Liver (tissue), 9 donors: ENCODE measurements around the gene ATP10B. TPM values are rescaled to one million over a fixed set of nuclear protein-coding genes. Genes with fewer than 3 reads are reported as not detected.

Source experiments
- DNase-seq: peaks from one replicate; pipeline ENCODE4 v3.0.0-alpha.2; 2017; ENCODE audit warnings: low spot score
- H3K27ac ChIP-seq, 2 donors: one replicate each; pipeline ENCODE4 v1.7.0; 2013; ENCODE audit warnings: inconsistent platforms in 2 of 2, low read length in 2 of 2, control low read depth in 1 of 2, low read depth in 1 of 2, mild to moderate bottlenecking in 1 of 2
- H3K27me3 ChIP-seq, 4 donors: one replicate each; pipeline versions ENCODE4 v1.6.1 to v1.7.0; 2013; ENCODE audit warnings: low read length in 3 of 4, inconsistent platforms in 1 of 4, mild to moderate bottlenecking in 1 of 4, moderate library complexity in 1 of 4; ENCODE audit not compliant: control insufficient read depth in 4 of 4, insufficient read depth in 4 of 4
- H3K36me3 ChIP-seq, 4 donors: one replicate each; pipeline versions ENCODE4 v1.6.1 to v1.7.0; 2013; ENCODE audit warnings: low read length in 3 of 4, mild to moderate bottlenecking in 3 of 4, low read depth in 1 of 4, moderate library complexity in 1 of 4; ENCODE audit not compliant: control insufficient read depth in 4 of 4, insufficient read depth in 3 of 4
- H3K4me1 ChIP-seq, 4 donors: one replicate each; pipeline versions ENCODE4 v1.6.1 to v1.7.0; 2013; ENCODE audit warnings: low read length in 3 of 4, mild to moderate bottlenecking in 3 of 4, moderate library complexity in 1 of 4; ENCODE audit not compliant: control insufficient read depth in 4 of 4, insufficient read depth in 4 of 4
- H3K4me3 ChIP-seq, 3 donors: one replicate each; pipeline versions ENCODE4 v1.6.1 to v1.7.0; 2013; ENCODE audit warnings: low read length in 3 of 3, control low read depth in 1 of 3, low read depth in 1 of 3, mild to moderate bottlenecking in 1 of 3
- H3K9ac ChIP-seq, 2 donors: one replicate each; pipeline ENCODE4 v1.7.0; 2013; ENCODE audit warnings: low read length in 2 of 2, mild to moderate bottlenecking in 2 of 2, moderate library complexity in 2 of 2, control low read depth in 1 of 2, low read depth in 1 of 2
- H3K9me3 ChIP-seq, 4 donors: one replicate each; pipeline versions ENCODE4 v1.6.1 to v1.7.0; 2013; ENCODE audit warnings: low read length in 3 of 4; ENCODE audit not compliant: control insufficient read depth in 4 of 4
- EGR1 ChIP-seq, 2 donors: IDR thresholded peaks; 2 replicates each; pipeline ENCODE4 v1.6.1; 2016 to 2018; ENCODE audit warnings: antibody characterized with exemption in 2 of 2, low read depth in 2 of 2
- FOXA1 ChIP-seq: IDR thresholded peaks from 2 replicates; pipeline ENCODE4 v1.6.1; 2016; ENCODE audit warnings: antibody characterized with exemption
- FOXA2 ChIP-seq: IDR thresholded peaks from 2 replicates; pipeline ENCODE4 v1.6.1; 2016; ENCODE audit warnings: antibody characterized with exemption
- HNF4A ChIP-seq, 2 donors: conservative IDR thresholded peaks; 2 replicates each; pipeline ENCODE4 v1.6.1; 2016; ENCODE audit warnings: antibody characterized with exemption in 2 of 2, mild to moderate bottlenecking in 2 of 2
- HNF4G ChIP-seq: IDR thresholded peaks from 2 replicates; pipeline ENCODE4 v1.6.1; 2016; ENCODE audit warnings: antibody characterized with exemption
- JUND ChIP-seq, 2 donors: IDR thresholded peaks; 2 replicates each; pipeline ENCODE4 v1.6.1; 2016; ENCODE audit warnings: antibody characterized with exemption in 2 of 2
- NR2F2 ChIP-seq: IDR thresholded peaks from 2 replicates; pipeline ENCODE4 v1.6.1; 2016; ENCODE audit warnings: antibody characterized with exemption
- RAD21 ChIP-seq, 2 donors: IDR thresholded peaks; 2 replicates each; pipeline ENCODE4 v1.6.1; 2016; ENCODE audit warnings: antibody characterized with exemption in 2 of 2, mild to moderate bottlenecking in 2 of 2
- RXRA ChIP-seq, 2 donors: IDR thresholded peaks; 2 replicates each; pipeline ENCODE4 v1.6.1; 2017 to 2018; ENCODE audit warnings: antibody characterized with exemption in 2 of 2, mild to moderate bottlenecking in 1 of 2
- SP1 ChIP-seq: IDR thresholded peaks from 2 replicates; pipeline ENCODE4 v1.6.1; 2018; ENCODE audit warnings: antibody characterized with exemption, mild to moderate bottlenecking
- TAF1 ChIP-seq: conservative IDR thresholded peaks from 2 replicates; pipeline ENCODE4 v1.6.1; 2016; ENCODE audit warnings: antibody characterized with exemption, mild to moderate bottlenecking
- YY1 ChIP-seq: IDR thresholded peaks from 2 replicates; pipeline ENCODE4 v1.6.1; 2016; ENCODE audit warnings: antibody characterized with exemption, mild to moderate bottlenecking
- WGBS: extraction: QIAGEN DNeasy Blood & Tissue Kit; methylation state at CpG from one replicate; pipeline ENCODE4 v1.1.7; 2013; 5-methylcytosine and 5-hydroxymethylcytosine counted together
- polyA plus RNA-seq, 2 donors: library from polyadenylated mRNA; stranded (reverse) in 1 of 2; unstranded in 1 of 2; fragments of 200-250 nt in 1 of 2; fragments of >200 nt in 1 of 2; fragmentation: Nextera tagmentation in 1 of 2; extraction: Ambion mirVana in 1 of 2; gene quantifications; one replicate each; pipeline versions ENCODE4 v1.2.1 to v1.2.3, GENCODE V29; 2013 to 2015
- total RNA-seq, 2 donors: library from RNA; depleted of rRNA; stranded (reverse); fragments of >200 nt; gene quantifications; one replicate each; pipeline ENCODE4 v1.2.3, GENCODE V29; 2014
- TF ChIP-seq, protein P1 (sequence below): IDR thresholded peaks from 2 replicates; pipeline ENCODE4 v1.6.1; 2016; ENCODE audit warnings: antibody characterized with exemption, mild to moderate bottlenecking
- TF ChIP-seq, protein P2 (sequence below): IDR thresholded peaks from 2 replicates; pipeline ENCODE4 v1.6.1; 2016; ENCODE audit warnings: antibody characterized with exemption
- TF ChIP-seq, protein P3 (sequence below): IDR thresholded peaks from 2 replicates; pipeline ENCODE4 v1.6.1; 2016; ENCODE audit warnings: antibody characterized with exemption
- TF ChIP-seq, protein P4 (sequence below): fragments of 150-350 bp; IDR thresholded peaks from 2 replicates; pipeline ENCODE4 v1.5.1; 2017; ENCODE audit warnings: improper control_type of control experiment, low read depth, low read length; ENCODE audit not compliant: missing input control
- donor health status: healthy.
- donor health status: healthy.
- donor health status: healthy.
- donor health status: healthy.
- donor health status: healthy.

ATP10B gene
- total and polyA plus RNA-seq, 4 donors = 0.05 to 0.67 (median 0.05) TPM; not detected in 1

DNA sequence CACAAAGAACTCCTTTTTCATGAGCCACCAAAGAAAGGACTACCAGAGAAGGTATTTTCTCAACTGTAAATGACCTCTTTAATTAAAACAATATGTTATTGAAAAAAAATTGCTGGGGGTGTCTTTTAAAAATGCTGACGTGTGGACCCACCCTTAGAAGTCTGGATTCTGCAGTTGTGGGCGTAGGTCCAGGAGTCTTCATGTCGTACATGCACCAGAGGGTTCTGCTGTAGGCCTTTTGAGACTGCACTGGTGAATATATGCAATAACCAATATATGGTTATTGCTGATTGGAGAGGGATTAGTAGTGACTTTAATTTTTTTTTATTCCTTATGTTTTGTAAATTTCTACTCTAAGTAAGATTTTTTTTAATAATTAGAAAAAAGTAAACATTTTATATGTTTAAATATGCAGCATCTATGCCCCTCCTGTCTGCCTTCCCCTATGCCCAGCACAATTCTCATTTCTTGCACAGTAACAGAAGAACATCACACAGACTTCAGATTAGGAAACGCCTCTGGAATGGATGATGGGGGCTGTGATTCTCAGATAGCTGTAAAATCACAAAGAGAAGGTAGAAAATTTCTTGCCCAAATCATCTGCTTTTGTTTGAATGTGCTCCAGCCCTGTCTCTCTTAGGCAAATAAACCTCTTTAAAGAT is 328.4 kb downstream of the ATP10B start:
- Histone ChIP-seq H3K4me3 (no peak overlapping the region), H3K9me3 (no peaks in the 10 kb centered on the region), H3K27me3 (peaks cover 0 to 3% (median 0%) of the 10 kb centered on the region in 4 donors), H3K27ac (no peak overlapping the region), H3K9ac (no peak overlapping the region), H3K36me3 (no peaks in the 10 kb centered on the region), H3K4me1 (no peaks in the 10 kb centered on the region)
- no peak for DNase-seq
- 74% methylated on average over 4 of the region's 4 CpGs for WGBS
- TF ChIP-seq YY1 (no peak), HNF4A (conservative IDR thresholded peaks at IDR 0.05) (no peak), NR2F2 (no peak), TAF1 (no peak)
- TF ChIP-seq, protein P1, sequence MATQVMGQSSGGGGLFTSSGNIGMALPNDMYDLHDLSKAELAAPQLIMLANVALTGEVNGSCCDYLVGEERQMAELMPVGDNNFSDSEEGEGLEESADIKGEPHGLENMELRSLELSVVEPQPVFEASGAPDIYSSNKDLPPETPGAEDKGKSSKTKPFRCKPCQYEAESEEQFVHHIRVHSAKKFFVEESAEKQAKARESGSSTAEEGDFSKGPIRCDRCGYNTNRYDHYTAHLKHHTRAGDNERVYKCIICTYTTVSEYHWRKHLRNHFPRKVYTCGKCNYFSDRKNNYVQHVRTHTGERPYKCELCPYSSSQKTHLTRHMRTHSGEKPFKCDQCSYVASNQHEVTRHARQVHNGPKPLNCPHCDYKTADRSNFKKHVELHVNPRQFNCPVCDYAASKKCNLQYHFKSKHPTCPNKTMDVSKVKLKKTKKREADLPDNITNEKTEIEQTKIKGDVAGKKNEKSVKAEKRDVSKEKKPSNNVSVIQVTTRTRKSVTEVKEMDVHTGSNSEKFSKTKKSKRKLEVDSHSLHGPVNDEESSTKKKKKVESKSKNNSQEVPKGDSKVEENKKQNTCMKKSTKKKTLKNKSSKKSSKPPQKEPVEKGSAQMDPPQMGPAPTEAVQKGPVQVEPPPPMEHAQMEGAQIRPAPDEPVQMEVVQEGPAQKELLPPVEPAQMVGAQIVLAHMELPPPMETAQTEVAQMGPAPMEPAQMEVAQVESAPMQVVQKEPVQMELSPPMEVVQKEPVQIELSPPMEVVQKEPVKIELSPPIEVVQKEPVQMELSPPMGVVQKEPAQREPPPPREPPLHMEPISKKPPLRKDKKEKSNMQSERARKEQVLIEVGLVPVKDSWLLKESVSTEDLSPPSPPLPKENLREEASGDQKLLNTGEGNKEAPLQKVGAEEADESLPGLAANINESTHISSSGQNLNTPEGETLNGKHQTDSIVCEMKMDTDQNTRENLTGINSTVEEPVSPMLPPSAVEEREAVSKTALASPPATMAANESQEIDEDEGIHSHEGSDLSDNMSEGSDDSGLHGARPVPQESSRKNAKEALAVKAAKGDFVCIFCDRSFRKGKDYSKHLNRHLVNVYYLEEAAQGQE = no peak

DNA sequence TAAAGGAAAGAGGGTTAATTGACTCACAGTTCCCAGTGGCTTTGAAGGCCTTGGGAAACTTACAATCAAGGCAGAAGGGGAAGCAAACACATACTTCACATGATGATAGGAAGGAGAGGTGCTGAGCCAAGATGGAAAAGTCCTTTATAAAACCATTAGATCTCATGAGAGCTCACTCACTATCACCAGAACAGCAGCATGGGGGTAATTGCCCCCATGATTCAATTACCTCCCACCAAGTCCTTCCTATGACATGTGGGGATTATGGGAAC is 330.7 kb downstream of the ATP10B start:
- Histone ChIP-seq H3K4me3 (no peak overlapping the region), H3K27me3 (no peaks in the 10 kb centered on the region), H3K9me3 (no peaks in the 10 kb centered on the region), H3K36me3 (no peaks in the 10 kb centered on the region), H3K4me1 (no peaks in the 10 kb centered on the region), H3K9ac (peak overlapping the region in 1 of 2 donors; percentile 2), H3K27ac (no peak overlapping the region)
- no peak for DNase-seq
- TF ChIP-seq NR2F2 (no peak), EGR1 (IDR thresholded peaks at IDR 0.05; ENCODE audit: low read depth in 2 of 2) (no peak), SP1 (no peak), FOXA2 (no peak), RXRA (IDR thresholded peaks at IDR 0.05) (no peak), RAD21 (IDR thresholded peaks at IDR 0.05) (no peak), TAF1 (no peak), FOXA1 (no peak), HNF4G (no peak), HNF4A (conservative IDR thresholded peaks at IDR 0.05) (no peak), JUND (IDR thresholded peaks at IDR 0.05) (no peak)
- TF ChIP-seq, protein P1 = no peak
- TF ChIP-seq, protein P2, sequence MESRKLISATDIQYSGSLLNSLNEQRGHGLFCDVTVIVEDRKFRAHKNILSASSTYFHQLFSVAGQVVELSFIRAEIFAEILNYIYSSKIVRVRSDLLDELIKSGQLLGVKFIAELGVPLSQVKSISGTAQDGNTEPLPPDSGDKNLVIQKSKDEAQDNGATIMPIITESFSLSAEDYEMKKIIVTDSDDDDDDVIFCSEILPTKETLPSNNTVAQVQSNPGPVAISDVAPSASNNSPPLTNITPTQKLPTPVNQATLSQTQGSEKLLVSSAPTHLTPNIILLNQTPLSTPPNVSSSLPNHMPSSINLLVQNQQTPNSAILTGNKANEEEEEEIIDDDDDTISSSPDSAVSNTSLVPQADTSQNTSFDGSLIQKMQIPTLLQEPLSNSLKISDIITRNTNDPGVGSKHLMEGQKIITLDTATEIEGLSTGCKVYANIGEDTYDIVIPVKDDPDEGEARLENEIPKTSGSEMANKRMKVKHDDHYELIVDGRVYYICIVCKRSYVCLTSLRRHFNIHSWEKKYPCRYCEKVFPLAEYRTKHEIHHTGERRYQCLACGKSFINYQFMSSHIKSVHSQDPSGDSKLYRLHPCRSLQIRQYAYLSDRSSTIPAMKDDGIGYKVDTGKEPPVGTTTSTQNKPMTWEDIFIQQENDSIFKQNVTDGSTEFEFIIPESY = no peak
- TF ChIP-seq, protein P3, sequence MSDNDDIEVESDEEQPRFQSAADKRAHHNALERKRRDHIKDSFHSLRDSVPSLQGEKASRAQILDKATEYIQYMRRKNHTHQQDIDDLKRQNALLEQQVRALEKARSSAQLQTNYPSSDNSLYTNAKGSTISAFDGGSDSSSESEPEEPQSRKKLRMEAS = no peak
- TF ChIP-seq, protein P4, sequence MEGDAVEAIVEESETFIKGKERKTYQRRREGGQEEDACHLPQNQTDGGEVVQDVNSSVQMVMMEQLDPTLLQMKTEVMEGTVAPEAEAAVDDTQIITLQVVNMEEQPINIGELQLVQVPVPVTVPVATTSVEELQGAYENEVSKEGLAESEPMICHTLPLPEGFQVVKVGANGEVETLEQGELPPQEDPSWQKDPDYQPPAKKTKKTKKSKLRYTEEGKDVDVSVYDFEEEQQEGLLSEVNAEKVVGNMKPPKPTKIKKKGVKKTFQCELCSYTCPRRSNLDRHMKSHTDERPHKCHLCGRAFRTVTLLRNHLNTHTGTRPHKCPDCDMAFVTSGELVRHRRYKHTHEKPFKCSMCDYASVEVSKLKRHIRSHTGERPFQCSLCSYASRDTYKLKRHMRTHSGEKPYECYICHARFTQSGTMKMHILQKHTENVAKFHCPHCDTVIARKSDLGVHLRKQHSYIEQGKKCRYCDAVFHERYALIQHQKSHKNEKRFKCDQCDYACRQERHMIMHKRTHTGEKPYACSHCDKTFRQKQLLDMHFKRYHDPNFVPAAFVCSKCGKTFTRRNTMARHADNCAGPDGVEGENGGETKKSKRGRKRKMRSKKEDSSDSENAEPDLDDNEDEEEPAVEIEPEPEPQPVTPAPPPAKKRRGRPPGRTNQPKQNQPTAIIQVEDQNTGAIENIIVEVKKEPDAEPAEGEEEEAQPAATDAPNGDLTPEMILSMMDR = no peak
